ENCODE data around the gene AOC2.

DNA sequence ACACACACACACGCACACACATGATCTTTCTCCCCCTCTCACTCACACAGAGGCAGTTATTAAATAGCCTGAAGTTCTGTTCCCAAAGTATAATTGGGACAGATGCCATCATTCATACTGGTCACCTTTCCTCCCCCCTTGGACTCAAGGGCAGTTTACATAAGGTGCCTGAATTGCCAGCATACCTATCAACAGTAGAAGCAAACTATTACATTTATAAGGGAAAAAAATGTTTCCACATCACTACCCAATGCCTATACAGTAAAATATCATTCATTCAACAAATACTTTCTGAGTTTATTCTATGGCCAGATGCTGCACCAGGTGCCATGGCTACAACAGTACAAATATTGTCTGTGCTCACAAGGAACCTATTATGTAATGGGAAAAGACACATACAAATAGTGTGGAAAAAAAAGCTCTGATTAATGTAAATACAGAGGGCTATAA lies 39.4 kb upstream of the AOC2 start:
- no peak for TF ChIP-seq CTCF (optimal IDR thresholded peaks at IDR 0.05 in 1 of 3, IDR thresholded peaks at IDR 0.05 in 1 of 3, conservative IDR thresholded peaks at IDR 0.05 in 1 of 3; ENCODE audit: extremely low read depth in 1 of 3, insufficient read depth in 2 of 3, low read length in 3 of 3)
- TF ChIP-seq EZH2 (IDR thresholded peaks at IDR 0.05; ENCODE audit: low read length): no peak
